Suprapubic skin (tissue), 4 donors: ENCODE data around the gene FOXL3. TPM values are rescaled to one million over a fixed set of nuclear protein-coding genes. Genes with fewer than 3 reads are reported as not detected.

Source experiments
- DNase-seq, 2 donors: peaks; one replicate each; pipeline ENCODE4 v3.0.0-alpha.2; 2019; ENCODE audit warnings: low spot score in 2 of 2
- H3K27ac ChIP-seq: fragments of 200-600 bp; sonication (generic); one replicate; pipeline ENCODE4 v1.5.1; 2019
- H3K27me3 ChIP-seq: fragments of 200-600 bp; sonication (generic); one replicate; pipeline ENCODE4 v1.5.1; 2019
- H3K36me3 ChIP-seq: fragments of 200-600 bp; sonication (generic); one replicate; pipeline ENCODE4 v1.5.1; 2019
- H3K4me1 ChIP-seq: fragments of 200-600 bp; sonication (generic); one replicate; pipeline ENCODE4 v1.5.1; 2019
- H3K4me3 ChIP-seq: fragments of 200-600 bp; sonication (generic); one replicate; pipeline ENCODE4 v1.5.1; 2019; ENCODE audit warnings: mild to moderate bottlenecking
- H3K9me3 ChIP-seq: fragments of 200-600 bp; sonication (generic); one replicate; pipeline ENCODE4 v1.5.1; 2019
- EP300 ChIP-seq: sonication (generic); formaldehyde crosslinking; IDR thresholded peaks from one replicate; pipeline ENCODE4 v1.6.1; 2017; ENCODE audit warnings: antibody characterized with exemption
- POLR2A ChIP-seq, 2 donors: fragments of 450-650 bp; IDR thresholded peaks; one replicate each; pipeline ENCODE4 v1.6.1; 2017; ENCODE audit warnings: antibody characterized with exemption in 2 of 2, mild to moderate bottlenecking in 2 of 2, moderate library complexity in 2 of 2
- POLR2AphosphoS5 ChIP-seq, 3 donors: sonication (generic); formaldehyde crosslinking; IDR thresholded peaks; one replicate each; pipeline ENCODE4 v1.6.1; 2017; ENCODE audit warnings: antibody characterized with exemption in 3 of 3
- WGBS: methylation state at CpG from one replicate; pipeline ENCODE4 v1.1.5; 2018; 5-methylcytosine and 5-hydroxymethylcytosine counted together
- total RNA-seq, 4 donors: library from RNA; depleted of rRNA; stranded (reverse); fragments of >200 nt; gene quantifications; one replicate each; pipeline ENCODE4 v1.1.0, GENCODE V29; 2016
- TF ChIP-seq, protein P1 (sequence below), 2 donors: fragments of 200-600 bp in 1 of 2; fragments of 450-650 bp in 1 of 2; sonication (generic) in 1 of 2; IDR thresholded peaks; one replicate each; pipeline ENCODE4 v1.5.1; 2016 to 2019; ENCODE audit warnings: antibody characterized with exemption in 2 of 2, mild to moderate bottlenecking in 1 of 2, moderate library complexity in 1 of 2

FOXL3 gene
- total RNA-seq, 4 donors from 2014 or later, result not detected

DNA sequence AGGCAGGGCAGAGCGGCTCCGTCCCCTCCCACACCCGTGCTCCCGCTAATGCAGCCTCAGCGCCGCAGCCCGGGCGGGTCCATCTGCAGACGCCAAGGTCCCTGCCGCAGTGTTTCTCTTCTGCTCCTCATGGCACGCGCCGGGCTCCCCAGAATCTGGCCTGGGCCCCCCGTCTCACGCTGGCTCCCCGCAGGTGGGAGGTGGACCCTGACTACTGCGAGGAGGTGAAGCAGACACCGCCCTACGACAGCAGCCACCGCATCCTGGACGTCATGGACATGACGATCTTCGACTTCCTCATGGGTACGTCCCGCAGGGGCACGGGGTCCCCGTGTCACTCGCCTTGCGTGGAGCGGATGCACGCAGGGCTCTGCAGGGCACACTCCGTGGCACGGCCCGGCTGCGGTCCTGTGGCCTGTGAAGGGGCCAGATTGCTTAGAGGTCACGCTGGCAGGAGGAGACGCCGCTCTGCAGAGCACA is 33.5 kb upstream of the FOXL3 start:
- no peaks in the 10 kb centered on the region for H3K9me3 ChIP-seq
- no peaks in the 10 kb centered on the region for H3K4me1 ChIP-seq
- no peak overlapping the region for H3K4me3 ChIP-seq
- peak in 1 of 2 donors; percentile 63 for DNase-seq
- no peak overlapping the region for H3K27ac ChIP-seq
- 97% methylated on average over 16 of the region's 38 CpGs for WGBS
- H3K27me3 ChIP-seq, result no peaks in the 10 kb centered on the region
- TF ChIP-seq, protein P1, sequence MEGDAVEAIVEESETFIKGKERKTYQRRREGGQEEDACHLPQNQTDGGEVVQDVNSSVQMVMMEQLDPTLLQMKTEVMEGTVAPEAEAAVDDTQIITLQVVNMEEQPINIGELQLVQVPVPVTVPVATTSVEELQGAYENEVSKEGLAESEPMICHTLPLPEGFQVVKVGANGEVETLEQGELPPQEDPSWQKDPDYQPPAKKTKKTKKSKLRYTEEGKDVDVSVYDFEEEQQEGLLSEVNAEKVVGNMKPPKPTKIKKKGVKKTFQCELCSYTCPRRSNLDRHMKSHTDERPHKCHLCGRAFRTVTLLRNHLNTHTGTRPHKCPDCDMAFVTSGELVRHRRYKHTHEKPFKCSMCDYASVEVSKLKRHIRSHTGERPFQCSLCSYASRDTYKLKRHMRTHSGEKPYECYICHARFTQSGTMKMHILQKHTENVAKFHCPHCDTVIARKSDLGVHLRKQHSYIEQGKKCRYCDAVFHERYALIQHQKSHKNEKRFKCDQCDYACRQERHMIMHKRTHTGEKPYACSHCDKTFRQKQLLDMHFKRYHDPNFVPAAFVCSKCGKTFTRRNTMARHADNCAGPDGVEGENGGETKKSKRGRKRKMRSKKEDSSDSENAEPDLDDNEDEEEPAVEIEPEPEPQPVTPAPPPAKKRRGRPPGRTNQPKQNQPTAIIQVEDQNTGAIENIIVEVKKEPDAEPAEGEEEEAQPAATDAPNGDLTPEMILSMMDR (IDR thresholded peaks at IDR 0.05), result no peak
- TF ChIP-seq POLR2AphosphoS5 (IDR thresholded peaks at IDR 0.05), result no peak
- no peak for TF ChIP-seq POLR2A (IDR thresholded peaks at IDR 0.05)
- TF ChIP-seq EP300, result no peak
- H3K36me3 ChIP-seq, result peaks cover 75% of the 10 kb centered on the region

DNA sequence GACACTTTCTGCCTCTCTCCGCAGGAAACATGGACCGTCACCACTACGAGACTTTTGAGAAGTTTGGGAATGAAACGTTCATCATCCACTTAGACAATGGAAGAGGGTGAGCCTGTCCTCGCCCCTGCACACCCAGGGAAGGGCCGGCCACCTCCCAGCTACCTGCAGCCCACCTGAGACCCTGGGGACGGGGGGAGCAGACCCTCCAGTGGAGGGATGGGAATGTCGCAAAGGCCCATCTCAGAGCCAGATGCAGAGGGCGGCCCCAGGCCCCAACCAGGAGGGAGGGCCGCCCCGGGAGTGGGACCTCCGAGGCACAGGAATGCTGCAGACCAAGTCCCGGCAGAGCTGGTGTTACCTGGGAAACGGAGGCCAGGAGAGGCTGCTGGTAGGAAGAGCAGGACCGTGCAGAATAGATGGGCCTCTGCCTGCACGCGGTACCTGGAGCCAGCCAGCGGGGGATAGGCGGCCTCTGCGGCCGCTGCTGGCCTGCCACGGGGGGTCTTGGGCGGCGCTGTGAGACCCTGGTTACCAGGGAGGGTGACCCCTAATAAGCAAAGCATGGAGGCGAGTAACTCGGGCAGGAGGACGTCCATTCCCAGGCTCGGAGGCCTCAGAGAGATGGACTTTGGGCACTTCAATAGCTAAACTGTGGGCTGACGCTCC is 32.9 kb upstream of the FOXL3 start:
- no peak for TF ChIP-seq POLR2A (IDR thresholded peaks at IDR 0.05)
- TF ChIP-seq, protein P1 (IDR thresholded peaks at IDR 0.05), result no peak
- no peak for TF ChIP-seq EP300
- TF ChIP-seq POLR2AphosphoS5 (IDR thresholded peaks at IDR 0.05), result no peak
- peaks cover 71% of the 10 kb centered on the region for H3K36me3 ChIP-seq

DNA sequence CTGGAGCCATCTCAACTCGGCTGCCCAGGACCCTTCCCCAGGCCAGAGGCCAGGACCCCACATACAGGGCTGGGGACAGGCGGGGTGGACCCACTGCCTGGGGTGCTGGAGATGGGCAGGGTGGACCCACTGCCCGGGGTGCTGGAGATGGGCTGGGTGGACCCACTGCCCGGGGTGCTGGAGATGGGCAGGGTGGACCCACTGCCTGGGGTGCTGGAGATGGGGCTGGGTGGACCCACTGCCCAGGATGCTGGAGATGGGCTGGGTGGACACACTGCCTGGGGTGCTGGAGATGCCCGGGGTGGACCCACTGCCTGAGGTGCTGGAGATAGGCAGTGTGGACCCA is 32.4 kb upstream of the FOXL3 start:
- Histone ChIP-seq H3K36me3 (peaks cover 66% of the 10 kb centered on the region), H3K9me3 (peaks cover 5% of the 10 kb centered on the region), H3K4me1 (no peaks in the 10 kb centered on the region), H3K4me3 (no peak overlapping the region), H3K27me3 (no peaks in the 10 kb centered on the region), H3K27ac (no peak overlapping the region)
- WGBS, result 76% methylated on average over 2 of the region's 5 CpGs
- TF ChIP-seq, protein P1 (IDR thresholded peaks at IDR 0.05), result no peak
- TF ChIP-seq POLR2AphosphoS5 (IDR thresholded peaks at IDR 0.05) (no peak), POLR2A (IDR thresholded peaks at IDR 0.05) (no peak), EP300 (no peak)
- DNase-seq, result no peak

More for the DNA sequence above, 32.9 kb upstream of the FOXL3 start:
- no peak overlapping the region for H3K4me3 ChIP-seq
- H3K27me3 ChIP-seq, result no peaks in the 10 kb centered on the region
- peak in 1 of 2 donors; percentile 48 for DNase-seq
- 91% methylated on average over 17 of the region's 29 CpGs for WGBS
- H3K9me3 ChIP-seq, result peaks cover 4% of the 10 kb centered on the region
- H3K4me1 ChIP-seq, result no peaks in the 10 kb centered on the region
- H3K27ac ChIP-seq, result no peak overlapping the region

DNA sequence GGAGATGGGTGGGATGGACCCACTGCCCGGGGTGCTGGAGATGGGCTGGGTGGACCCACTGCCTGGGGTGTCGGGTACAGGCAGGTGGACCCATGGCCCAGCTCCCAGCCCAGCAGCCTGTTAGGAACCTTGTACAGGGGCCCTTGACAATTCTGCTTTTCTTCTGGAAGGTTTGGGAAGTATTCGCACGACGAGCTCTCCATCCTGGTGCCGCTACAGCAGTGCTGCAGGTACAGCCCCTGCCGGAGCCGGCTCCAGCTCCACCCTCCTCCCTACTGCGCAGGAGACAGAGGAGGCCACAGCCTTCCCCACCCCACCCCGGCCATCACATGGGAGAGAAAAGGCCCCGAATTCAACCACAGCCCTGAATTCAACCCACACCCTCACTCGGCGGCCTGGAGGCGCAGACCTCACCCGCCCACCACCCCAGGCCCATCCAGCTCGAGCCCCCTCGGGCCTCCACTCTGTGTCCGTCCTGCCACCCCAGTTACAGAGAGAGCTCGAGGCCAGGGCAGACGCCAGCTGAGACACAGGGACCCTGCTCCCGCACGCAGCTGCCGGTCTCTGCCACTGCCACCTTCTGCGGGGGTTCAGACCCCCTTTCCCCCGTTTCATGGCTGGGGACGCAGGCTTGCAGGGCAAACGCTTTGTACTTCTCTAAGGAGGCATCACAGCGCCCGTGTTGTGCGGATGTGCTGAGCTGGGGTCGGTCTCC is 31.3 kb upstream of the FOXL3 start:
- Histone ChIP-seq H3K27me3 (no peaks in the 10 kb centered on the region), H3K27ac (no peak overlapping the region), H3K4me3 (no peak overlapping the region), H3K9me3 (peaks cover 9% of the 10 kb centered on the region), H3K4me1 (no peaks in the 10 kb centered on the region), H3K36me3 (peaks cover 56% of the 10 kb centered on the region)
- peak in 1 of 2 donors; percentile 48 for DNase-seq
- TF ChIP-seq POLR2A (IDR thresholded peaks at IDR 0.05) (no peak), POLR2AphosphoS5 (IDR thresholded peaks at IDR 0.05) (no peak), EP300 (no peak)
- TF ChIP-seq, protein P1 (IDR thresholded peaks at IDR 0.05), result no peak
- 92% methylated on average over 19 of the region's 31 CpGs for WGBS

DNA sequence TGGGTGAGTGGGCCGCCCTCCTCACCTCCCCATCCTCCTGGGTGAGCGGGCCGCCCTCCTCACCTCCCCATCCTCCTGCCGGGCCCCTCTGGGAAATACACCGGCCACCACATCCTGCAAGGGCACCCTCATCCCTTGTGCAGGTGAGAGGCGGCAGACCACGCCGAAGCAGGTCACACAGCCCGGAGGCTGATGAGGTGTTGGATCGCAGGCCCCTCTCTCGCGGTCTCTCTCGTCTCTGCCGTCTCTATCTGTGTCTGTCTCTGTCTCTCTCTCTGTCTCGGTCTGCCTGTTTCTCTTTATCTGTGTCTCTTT is 30.8 kb upstream of the FOXL3 start:
- H3K36me3 ChIP-seq, result peaks cover 52% of the 10 kb centered on the region
- H3K4me3 ChIP-seq, result no peak overlapping the region
- no peak overlapping the region for H3K27ac ChIP-seq
- H3K27me3 ChIP-seq, result no peaks in the 10 kb centered on the region
- peak in 1 of 2 donors; percentile 56 for DNase-seq
- H3K9me3 ChIP-seq, result peaks cover 9% of the 10 kb centered on the region
- WGBS, result 92% methylated on average over 15 of the region's 15 CpGs
- no peak for TF ChIP-seq EP300
- no peak for TF ChIP-seq POLR2AphosphoS5 (IDR thresholded peaks at IDR 0.05)
- TF ChIP-seq, protein P1 (IDR thresholded peaks at IDR 0.05), result no peak
- TF ChIP-seq POLR2A (IDR thresholded peaks at IDR 0.05), result no peak
- H3K4me1 ChIP-seq, result peaks cover under 1% of the 10 kb centered on the region
